Activated T-cell treated with anti-CD3 and anti-CD28 coated beads, Interleukin-2, amount 50 U/mL, for 1 hour (primary cell): ENCODE results near the gene CETP.

ENCODE experiments used
- DNase-seq: peaks from one replicate; pipeline ENCODE4 v3.0.0-alpha.2; 2020

CETP gene

DNA sequence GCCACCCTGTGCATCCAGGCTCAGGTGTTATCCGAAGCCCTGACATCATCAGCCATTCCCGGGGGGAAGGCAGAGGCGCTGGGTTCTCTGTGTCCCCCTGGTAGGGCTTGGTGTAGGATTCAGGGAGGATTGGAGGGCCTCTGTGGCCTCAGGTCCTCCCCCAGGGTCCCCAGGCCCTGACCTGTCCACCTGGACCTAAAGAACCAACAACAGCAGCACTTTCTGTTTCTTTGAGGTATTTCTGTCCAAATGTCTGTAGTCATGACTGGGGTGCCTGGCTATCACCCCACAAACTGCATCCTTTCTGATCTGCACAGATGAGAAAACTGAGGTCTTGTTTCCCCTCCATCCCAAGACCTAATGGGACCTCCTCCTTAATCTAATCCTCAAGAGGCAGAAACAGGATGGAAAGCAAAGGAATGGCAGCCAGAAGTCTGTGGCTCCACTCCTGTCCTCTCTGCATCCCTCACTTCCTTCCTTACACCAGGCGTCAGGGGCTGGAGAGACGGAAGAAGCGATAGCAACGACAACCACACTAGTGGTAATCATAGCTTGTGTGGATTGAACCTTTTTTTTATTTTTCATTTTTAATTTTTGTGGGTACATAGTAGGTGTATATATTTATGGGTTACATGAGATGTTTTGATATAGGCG is 39.4 kb downstream of the CETP start:
- DNase-seq = no peak

- DNase-seq = peak; percentile 18
These were observed 42.0 kb downstream of the CETP start for GRCh38 chr16:57003439-57004386.

- peak; percentile 11 for DNase-seq
These were observed 42.9 kb downstream of the CETP start for GRCh38 chr16:57004387-57005250.

DNA sequence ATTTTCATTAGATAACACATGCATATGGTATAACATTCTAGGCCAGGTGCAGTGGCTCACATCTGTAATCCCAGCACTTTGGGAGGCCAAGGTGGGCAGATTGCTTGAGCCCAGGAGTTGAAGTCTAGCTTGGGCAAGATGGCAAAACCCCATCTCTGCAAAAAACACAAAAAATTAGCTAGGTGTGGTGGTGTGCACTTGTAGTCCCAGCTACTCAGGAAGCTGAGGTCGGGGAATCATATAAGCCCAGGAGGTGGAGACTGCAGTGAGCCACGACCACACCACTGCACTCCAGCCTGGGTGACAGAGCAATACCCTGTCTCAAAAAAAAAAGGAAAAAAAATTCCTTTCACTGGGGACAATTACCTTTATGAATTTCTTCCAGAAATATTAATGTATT is 43.8 kb downstream of the CETP start:
- peak; percentile 15 for DNase-seq

GRCh38 chr16:57007050-57007449 is 45.3 kb downstream of the CETP start:
- DNase-seq = no peak

DNA sequence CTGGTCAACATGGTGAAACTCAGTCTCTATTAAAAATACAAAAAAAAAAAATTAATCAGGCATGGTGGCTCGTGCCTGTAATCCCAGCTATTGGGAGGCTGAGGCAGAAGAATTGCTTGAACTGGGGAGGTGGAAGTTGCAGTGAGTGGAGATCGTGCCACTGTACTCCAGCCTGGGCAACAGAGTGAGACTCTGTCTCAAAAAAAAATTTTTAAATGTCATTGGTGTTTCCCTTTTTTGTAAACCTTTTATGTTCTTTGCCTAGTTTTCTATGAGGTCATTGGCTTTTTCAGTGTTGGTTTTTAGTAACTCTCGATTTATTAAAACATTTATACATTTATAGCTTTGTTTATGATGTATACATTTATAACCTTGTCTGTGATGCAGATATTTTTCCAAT is 45.8 kb downstream of the CETP start:
- DNase-seq = peak; percentile 14

- DNase-seq = no peak
These were observed 46.7 kb downstream of the CETP start for GRCh38 chr16:57008440-57008839.

GRCh38 chr16:57009643-57010170 is 48.0 kb downstream of the CETP start:
- no peak for DNase-seq

DNA sequence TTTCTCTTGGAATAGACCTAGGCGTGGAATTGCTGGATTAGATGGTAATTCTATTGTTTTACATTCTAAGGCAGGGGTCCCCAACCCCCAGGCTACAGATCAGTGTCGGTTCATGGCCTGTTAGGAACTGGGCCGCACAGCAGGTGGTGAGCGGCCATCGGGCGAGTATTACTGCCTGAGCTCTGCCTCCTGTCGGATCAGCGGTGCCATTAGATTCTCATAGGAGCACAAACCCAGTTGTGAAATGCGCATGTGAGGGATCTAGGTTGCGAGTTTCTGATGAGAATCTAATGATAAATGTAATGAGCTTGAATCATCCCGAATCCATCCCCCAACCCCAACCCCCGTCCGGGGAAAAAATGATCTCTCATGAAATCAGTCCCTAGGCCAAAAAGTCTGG is 50.6 kb downstream of the CETP start:
- DNase-seq = no peak

- no peak for DNase-seq
These were observed 51.5 kb downstream of the CETP start for GRCh38 chr16:57013229-57013628.

DNA sequence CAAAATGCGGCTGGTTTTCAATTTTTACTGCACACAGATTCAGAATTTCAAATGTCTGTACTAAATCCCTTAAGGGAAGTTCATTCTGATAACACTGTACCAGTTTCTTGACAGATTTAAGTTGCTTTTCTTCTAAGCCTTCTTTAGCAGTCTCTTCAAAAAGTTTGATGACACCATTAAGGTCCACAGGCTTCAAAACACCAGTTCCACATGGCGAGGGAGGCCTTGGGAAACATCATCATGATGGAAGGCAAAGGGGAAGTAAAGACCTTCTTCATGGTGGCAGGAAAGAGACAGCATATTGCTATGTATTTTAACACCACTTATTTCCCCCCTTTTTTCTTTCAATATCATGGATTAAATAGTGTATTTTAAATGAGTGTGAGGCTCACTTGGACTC is 52.2 kb downstream of the CETP start:
- no peak for DNase-seq

DNA sequence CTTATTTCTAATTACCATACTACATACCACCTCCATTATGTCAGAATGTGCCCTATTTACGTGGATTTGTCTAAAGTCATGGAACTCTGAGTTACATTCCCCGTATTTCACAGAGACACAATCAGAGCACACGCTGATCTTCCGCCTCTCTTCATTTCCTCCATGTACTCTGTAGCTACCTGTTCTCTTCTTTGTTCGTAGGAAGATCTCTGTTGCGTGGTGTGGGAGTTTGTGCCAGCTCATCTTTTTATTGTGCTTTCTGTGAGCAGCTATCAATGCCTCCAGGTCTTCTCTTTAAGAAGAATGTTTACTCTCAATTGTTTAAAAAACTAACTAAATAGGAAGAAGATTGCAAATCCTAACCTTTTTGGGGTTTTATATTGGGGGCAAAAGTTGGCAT is 54.6 kb downstream of the CETP start:
- no peak for DNase-seq

GRCh38 chr16:57016831-57017230 is 55.1 kb downstream of the CETP start:
- no peak for DNase-seq

- DNase-seq = no peak
These were observed 55.5 kb downstream of the CETP start for GRCh38 chr16:57017251-57017650.

- DNase-seq = no peak
These were observed 58.0 kb downstream of the CETP start for GRCh38 chr16:57019746-57020145.

DNA sequence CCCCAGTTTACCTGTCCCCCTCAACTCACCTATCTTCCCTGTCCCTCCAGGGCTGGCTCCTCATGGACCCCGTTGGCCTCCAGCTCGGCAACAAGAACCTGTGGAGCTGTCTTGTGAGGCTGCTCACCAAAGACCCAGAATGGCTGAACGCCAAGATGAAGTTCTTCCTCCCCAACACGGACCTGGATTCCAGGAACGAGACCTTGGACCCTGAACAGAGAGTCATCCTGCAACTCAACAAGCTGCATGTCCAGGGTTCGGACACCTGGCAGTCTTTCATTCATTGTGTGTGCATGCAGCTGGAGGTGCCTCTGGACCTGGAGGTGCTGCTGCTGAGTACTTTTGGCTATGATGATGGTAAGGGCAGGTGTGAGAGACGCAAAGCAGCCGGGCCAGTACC is 58.9 kb downstream of the CETP start:
- DNase-seq = no peak

GRCh38 chr16:57021757-57022156 is 60.0 kb downstream of the CETP start:
- no peak for DNase-seq

- no peak for DNase-seq
These were observed 60.7 kb downstream of the CETP start for GRCh38 chr16:57022445-57022844.

- DNase-seq = peak; percentile 74
These were observed 61.9 kb downstream of the CETP start for GRCh38 chr16:57023541-57024249.

DNA sequence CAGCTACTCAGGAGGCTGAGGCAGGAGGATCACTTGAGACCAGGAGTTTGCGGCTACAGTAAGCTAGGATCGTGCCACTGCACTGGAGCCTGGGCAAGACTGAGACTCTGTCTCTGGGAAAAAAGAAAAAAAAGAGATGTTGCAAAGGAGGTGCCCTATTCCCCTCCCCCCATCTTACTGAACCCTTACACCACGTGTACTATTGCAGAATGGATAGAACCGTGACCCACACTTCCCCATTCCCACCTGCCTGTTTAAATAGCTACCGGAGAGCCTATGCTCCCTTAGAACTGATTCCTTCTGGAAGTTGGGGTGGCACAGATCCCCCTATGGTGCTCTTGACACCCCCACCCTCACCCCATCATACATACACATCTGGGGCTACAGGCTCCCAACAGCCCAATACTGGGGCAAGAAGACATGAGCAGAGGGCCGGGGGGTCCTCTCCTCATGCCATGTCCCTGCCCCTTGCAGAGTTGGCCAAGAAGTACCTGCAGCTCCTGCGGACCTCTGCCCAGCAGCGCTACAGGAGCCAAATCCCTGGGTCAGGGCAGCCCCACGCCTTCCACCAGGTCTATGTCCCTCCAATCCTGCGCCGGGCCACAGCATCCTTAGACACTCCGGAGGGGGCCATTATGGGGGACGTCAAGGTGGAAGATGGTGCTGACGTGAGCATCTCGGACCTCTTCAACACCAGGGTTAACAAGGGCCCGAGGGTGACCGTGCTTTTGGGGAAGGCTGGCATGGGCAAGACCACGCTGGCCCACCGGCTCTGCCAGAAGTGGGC is 63.3 kb downstream of the CETP start:
- no peak for DNase-seq

DNA sequence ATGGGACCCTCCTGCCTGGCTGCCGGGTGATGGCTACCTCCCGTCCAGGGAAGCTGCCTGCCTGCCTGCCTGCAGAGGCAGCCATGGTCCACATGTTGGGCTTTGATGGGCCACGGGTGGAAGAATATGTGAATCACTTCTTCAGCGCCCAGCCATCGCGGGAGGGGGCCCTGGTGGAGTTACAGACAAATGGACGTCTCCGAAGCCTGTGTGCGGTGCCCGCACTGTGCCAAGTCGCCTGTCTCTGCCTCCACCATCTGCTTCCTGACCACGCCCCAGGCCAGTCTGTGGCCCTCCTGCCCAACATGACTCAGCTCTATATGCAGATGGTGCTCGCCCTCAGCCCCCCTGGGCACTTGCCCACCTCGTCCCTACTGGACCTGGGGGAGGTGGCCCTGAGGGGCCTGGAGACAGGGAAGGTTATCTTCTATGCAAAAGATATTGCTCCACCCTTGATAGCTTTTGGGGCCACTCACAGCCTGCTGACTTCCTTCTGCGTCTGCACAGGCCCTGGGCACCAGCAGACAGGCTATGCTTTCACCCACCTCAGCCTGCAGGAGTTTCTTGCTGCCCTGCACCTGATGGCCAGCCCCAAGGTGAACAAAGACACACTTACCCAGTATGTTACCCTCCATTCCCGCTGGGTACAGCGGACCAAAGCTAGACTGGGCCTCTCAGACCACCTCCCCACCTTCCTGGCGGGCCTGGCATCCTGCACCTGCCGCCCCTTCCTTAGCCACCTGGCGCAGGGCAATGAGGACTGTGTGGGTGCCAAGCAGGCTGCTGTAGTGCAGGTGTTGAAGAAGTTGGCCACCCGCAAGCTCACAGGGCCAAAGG is 64.4 kb downstream of the CETP start:
- DNase-seq = peak; percentile 24
